HG03066 (cell line): ENCODE measurements around the gene ENTR1.
"Not testable (repeated sequence)": the region's sequence is repeated elsewhere in the genome, so short reads cannot be mapped to it uniquely, and the experiment has no call there.

Experiments used
- ATAC-seq: cut with Tn5 transposase; IDR thresholded peaks from one replicate; pipeline ENCODE4 v1.9.1; 2021; ENCODE audit warnings: low read depth; ENCODE audit not compliant: unreplicated experiment

The ENTR1 gene

DNA sequence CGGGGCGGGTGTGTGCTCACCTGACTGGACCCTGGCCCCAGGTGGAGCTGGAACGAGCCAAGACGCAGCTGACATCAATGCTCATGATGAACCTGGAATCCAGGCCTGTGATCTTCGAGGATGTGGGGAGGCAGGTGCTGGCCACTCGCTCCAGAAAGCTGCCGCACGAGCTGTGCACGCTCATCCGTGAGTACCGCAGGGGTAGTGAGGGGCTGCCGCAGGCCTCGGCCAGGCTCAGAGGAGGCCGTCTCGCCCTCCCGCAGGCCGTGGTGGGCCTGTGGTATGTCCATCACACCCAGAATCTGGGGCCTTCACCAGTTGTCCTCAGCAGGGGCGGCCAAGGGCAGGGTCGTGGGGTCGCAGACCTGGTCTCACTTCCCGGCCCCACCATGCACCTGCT, 11.4 kb upstream of the ENTR1 start:
- no peak for ATAC-seq

DNA sequence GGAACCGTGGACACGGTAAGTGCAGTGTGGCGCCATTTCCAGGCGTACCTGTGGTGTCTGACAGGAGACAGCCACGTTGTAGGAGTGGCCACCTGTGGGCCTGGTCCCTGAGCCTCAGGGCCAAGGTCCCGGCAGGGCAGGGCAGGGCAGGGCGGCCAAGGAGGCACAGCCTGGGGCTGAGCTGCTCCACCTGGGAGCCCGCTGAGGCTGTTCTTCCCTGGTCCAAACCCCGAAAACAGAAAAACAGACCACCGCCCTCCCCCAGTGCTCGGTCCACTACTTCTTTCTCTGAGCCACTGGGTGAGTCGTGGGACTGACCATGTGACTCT, 8.6 kb upstream of the ENTR1 start:
- ATAC-seq: no peak

DNA sequence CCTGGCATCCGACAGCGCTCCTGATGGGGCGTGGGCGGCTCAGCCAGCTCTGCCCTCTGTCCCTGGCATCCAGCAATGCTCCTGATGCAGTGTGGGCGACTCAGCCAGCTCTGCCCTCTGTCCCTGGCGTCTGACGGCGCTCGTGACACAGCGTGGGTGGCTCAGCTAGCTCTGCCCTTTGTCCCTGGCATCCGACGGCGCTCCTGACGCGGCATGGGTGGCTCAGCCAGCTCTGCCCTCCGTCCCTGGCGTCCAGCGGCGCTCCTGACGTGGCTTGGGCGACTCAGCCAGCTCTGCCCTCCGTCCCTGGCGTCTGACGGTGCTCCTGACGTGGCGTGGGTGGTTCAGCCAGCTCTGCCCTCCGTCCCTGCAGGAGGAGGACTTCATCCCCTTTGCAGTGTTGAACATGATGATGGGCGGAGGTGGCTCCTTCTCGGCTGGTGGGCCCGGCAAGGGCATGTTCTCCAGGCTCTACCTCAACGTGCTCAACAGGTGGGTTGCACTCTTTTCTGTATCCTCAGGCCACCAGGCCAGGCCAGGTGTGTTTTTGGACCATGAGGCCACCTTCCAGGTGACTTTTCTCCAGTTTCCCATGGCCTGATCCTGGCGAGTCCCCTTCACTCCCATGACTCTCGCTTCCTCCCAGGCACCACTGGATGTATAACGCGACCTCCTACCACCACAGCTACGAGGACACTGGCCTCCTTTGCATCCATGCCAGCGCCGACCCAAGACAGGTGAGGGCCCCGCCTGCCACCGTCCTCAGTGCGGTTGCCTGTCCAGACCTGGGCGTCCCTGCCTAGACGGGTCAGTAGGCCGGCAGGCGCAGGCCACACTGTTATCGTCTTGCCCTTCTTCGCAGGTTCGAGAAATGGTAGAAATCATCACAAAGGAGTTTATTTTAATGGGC, 8.0 kb upstream of the ENTR1 start:
- ATAC-seq: no peak

DNA sequence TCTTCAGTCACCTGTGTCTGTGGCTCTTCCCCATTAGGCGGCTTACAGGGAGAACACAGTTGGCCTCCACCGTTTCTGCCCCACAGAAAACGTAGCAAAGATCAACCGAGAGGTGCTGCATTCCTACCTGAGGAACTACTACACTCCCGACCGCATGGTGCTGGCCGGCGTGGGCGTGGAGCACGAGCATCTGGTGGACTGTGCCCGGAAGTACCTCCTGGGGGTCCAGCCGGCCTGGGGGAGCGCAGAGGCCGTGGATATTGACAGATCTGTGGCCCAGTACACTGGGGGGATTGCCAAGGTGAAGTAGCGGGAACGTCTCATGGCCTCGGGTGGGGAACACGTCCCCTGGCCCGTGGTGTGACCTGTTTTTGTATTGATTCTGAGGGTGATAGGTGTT, 6.5 kb upstream of the ENTR1 start:
- ATAC-seq: no peak

DNA sequence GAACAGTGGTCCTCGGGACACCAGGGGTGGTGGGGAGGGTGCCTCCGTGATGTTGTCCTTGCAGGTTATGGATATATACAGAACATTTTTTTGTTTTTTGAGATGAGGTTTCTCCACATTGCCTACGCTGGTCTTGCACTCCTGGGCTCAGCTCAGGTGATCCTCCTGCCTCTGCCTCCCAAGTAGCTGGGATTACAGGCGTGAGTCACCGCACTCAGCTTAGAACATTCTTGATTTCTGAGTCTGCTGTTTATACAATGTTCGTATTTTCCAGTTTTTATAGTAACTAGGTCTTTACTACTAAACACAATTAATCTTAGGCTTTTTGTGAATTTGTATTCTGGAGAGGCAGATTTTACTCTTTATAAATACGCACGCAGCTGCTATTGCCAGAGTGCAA, 6.0 kb upstream of the ENTR1 start:
- ATAC-seq: no peak

DNA sequence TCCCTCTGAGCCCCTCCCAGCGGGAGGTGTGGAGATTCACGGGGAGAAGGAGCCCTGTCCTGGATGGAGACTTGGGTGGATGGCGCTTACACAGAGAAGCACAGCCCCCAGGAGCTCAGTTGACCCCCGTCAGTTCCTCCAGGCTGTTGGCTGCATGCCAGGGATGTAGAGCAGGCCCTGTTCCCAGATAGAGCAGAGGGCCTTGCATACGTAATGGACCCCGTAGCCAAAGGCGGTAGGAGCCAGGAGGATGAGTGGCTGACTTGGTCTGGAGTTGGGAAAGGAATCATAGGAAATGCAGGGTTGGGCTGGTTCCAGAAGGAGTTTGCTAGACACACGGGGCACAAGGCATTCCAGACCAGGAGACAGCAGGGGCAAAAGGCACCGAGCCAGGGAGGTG, 2.5 kb upstream of the ENTR1 start:
- ATAC-seq: no peak

DNA sequence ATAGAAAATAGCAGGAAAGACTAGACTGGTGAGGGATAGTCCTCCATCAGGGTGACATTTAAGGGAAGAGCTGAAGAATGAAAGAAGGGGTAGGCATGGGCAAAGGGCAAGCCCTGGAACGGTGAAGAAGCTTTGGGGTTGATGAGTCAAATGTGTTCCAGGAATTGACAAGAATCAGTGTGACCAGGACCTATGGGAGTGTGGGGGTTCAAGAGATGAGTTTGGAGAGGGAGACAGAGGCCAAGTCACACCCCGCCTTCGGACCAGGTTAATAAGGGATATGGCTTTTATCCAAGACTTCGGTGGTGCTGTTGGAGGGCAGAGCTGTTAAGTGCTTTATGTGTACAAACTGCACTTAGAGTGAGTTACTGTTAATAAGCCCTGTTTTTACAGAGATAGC, 964 bp upstream of the ENTR1 start:
- ATAC-seq: no peak

DNA sequence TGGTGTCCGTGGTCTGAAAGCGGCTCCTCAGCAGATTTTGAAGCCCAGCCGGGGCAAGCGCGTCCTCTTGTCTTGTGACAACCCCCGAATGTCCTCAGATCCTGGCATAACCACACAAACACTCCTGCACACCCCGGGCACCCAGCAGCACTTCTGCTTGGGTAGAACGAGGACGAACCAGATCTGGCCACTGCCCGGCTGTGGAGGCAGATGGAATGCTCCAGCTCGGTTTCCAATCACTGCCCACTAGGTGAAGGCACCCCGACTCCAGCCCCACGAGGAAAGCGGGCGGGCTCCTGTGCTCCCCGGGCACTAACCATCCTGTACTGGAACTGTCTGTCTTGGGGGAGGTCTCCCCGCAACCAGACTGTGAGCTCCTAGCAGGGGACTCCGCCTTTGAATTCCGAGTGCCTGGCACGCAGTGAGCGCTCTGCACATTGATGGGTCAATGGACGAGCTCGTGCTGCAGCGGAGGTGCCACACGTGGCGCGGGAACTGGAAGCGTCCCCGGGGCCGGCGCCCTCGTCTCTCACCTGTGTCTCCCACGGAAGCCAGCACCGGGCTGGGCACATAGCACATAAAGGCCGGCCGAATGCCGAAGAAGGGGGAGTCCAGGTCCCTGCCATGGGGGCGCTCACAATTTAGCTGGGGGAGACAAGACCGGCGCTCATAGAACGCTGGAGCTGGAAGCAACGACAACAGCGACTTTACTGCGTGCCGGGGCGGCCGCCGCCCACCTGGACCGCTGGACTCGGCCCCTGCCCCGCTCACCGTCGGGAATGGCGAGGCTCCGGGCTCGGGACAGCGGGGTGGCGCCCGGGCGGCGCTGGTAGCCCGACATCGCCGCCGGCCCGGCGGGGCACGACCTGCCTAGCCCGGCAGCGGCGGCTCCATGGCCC, 608 bp downstream of the ENTR1 start:
- peak; percentile 28 for ATAC-seq

DNA sequence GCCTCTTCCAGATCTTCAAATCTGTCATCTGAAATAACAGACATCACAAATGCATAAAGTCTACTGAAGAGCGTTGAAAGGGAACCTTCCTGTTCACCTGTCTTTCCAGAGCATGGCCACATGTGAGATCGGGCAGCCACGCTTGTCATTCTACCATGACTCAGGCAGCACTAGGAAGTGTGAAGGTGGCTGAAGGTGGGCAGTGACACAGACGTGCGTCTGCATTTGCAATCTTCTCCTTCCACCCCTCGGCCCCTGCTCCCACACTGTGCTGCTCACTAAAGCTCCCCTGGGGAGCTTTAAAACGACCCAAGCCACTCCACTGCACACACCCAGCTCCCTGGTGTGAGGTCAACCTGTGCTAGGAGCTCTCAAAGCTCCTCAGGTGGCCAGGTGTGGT, 2.5 kb downstream of the ENTR1 start:
- ATAC-seq: no peak

DNA sequence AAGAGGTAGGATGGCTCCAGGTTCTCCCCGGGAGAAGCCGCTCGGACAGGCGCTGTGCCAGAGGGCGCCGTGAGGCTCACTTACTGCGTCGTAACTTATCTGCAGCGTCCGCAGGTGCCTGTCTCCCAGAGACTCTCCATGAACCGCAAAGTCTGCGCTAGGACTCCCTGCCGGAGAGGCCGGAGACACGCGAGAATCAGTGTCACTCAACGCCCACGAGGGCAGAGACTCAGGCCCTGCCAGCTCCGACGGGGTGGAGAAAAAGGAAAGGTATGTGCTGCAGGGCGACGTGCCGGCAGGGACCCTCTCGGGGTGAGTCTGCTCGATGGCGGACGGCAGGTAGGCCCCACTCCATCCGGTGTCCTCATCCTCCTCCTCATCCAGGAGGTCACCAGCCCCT, 3.4 kb downstream of the ENTR1 start:
- ATAC-seq: not testable (repeated sequence)

DNA sequence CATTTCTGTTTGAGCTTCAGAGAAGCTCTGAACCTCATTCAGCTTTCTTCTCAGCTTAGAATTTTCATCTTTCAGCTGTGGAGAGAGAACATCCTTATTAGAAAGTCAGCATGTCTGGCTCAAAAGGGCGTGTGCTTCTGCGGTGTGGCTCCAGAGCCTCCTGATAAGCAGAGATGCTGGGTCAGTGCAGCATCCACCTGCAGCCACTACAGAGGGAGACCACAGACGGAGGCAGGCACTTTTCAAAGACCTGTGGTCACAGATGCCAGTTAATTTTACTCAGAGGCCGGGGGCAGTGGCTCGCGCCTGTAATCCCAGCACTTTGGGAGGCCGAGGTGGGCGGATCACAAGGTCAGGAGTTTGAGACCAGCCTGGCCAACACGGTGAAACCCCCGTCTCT, 4.5 kb downstream of the ENTR1 start:
- not testable (repeated sequence) for ATAC-seq

DNA sequence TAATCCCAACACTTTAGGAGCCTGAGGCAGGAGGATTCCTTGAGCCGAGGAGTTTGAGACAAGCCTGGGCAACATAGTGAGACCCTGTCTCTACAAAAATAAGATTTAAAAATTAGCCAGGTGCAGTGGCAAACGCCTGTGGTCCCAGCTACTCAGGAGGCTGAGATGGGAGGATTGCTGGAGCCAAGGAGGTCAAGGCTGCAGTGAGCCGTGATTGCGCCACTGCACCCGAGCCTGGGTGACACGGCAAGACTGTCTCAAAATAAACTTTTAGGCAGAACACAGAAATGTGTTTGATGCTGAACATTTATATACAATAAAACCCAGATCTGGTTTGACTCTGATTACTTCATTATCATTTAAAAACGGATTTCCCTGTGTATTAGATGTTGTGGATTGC, 4.9 kb downstream of the ENTR1 start:
- no peak for ATAC-seq

DNA sequence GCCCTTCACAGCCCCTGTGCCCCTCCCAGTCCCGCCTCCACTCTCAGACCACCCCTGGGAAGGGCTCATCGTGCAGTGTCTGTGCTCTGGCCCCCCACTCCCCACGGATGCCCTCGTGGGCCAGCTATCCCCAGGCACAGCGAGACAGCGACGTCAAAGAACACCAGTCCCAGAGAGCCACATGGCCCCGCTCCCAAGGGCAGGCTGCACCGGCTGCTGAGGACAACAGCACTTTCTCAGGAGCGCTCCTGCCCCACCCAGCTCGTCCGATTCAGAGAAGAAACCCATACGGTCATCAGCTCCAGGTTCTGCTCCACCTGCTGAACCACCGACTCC, 5.6 kb downstream of the ENTR1 start:
- no peak for ATAC-seq

DNA sequence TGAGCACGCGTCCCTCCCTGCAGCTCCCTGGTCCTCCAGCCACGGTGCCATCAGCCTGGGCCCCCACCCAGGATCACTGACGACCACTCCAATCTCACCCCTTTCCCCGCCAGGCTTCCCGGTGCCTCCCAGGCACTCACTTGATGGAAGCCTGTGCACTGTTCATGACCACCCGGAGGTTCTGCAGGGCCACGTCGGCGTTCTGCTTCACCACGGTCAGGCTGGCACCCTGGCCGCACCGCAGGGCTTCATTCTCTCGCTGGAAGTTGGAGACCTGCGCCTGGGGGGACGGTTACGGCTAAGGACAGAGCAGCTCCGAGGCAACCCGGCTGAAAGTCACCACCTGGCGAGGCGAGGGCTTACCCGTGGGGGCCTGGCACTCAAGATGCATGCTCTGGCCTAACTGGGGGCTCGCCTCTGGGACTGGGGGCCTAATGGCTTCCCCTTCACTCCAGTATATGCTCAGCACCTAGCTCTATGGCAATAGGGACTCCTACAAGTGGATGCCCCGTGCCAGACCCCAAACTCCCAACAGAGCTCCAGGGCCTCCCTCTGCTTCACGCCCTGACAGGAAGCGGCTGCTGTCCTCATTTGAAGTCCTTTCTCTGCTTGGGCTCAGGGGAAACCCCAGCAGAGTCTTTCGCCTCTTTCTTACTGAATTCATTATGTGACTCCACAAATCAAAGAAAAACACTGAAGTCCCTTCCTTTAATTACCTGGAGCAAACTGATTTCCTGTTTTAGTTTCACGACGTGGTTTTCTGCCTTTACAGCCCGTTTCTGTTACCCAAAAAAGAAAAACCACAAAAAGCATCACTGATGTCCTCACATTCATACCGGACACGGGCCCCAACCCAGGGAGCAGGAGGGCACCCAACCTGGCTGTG, 6.3 kb downstream of the ENTR1 start:
- ATAC-seq: no peak

DNA sequence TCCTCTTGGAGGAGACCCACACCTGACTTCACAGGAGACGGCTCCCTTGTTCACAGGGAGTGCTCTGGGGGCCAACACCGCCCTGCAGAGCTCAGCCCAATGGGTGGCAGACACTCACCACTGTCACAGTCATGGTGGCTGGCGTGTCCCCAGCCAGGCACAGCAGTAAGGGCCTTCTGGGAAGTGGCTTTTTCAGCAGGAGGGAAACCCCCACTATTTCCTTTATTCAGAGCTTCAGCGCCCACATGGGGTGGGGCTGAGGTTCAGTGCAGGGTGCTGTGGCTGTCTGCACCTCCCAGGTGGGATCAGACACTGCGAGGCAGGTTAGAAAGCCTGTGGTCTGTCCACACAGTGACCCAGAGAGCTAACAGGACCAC, 6.9 kb downstream of the ENTR1 start:
- ATAC-seq: no peak

DNA sequence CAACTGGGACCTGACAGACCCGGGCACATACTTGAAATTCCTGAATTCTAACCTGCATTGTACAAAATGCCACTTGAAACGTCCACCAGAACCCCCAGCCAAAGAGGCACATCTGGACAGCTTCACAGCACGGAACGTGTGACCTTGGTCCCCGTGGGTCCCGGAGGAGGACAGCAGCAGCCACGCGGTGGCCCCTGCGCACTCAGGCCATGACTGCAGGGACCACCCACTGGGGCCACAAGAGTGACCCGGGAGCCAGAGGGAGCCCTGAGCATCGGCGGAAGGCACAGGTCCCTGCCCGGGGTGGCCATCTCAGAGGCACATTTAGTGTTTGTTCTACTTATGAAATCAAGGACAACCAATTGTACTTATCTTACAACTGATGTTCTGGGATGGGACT, 8.3 kb downstream of the ENTR1 start:
- ATAC-seq: no peak

DNA sequence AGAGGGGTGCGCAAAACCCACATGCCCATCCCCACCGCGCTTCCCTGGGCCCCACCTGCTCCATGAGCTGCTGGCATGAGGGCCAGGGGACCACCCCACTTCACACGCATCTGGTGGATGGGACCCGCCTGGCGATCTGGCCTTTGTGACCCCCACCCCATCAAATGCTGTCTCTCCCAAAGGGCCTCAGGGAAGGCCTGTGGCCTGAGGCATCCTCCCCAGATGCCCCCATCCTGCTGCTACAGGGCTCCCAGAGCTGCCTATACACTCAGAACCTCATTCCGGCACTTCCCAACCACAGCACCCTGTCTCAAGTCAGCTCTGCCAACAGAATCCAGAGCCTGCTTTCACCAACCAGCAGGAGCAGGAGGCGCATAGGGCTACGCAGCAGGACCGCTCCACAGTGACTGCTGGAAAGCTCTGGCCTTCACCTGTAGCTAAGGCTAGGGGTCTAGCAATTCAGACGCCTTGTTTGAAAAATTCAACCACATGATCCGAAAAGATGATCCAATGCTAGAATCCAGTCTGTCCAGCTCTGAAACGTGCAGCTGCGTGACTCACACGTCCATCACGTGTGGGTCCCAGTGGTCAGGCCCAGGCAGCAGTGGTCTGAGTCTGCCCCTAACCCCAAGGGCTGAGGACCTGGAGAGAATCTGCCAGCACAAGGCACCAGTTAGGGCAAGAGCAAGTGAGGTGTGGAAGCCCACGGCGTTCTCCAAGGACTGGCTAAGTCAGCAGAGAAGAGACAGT, 9.1 kb downstream of the ENTR1 start:
- ATAC-seq: no peak

DNA sequence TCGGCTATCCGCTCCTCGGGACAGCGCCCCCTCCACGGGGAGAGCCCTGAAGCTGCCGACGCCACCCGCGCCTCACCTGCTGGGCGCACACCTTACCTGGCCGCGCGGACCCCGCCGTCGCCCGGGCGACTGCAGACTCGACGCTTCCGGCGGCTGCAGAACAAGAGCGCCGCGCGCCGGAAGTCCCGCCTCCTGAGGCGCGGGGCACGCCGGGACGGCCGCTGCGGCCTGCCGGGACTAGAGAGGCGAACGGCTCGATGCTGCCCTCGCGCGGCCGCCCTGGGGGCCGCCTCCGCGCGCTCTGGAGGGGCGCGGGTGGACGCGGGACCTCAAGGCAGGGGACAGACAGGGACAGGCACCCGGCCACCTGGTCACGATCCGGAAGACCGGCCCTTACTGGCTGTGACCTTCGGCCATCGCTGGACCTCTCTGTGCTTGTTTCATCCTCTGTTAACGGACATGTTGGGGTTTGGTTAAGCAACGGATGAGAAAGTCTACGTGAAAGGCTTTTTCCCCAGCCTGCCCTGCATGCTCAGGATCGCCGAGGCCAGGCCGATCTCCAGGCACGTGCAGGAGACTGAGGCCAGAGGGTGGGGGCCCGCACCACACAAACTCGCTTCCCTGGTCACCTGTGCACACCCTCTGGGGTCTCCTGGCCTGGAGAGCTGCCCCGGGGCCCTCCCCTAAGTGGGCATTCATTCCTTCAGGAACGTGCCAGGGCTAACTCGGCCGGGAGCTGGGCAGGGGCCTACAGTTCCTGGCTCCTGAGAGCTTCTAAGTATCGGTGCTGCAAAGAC, 10.2 kb downstream of the ENTR1 start, which contains the start of gene SNAPC4:
Gene SNAPC4 (minus strand): TSS at position 133 of the 797 bp plus-strand sequence. CDS start 1,742 bp downstream, outside the sequence.
- ATAC-seq: peak; percentile 65
